Astrocyte of the spinal cord (primary cell): ENCODE data around the gene TMPRSS2.

Experiments used
- DNase-seq: peaks from one replicate; pipeline ENCODE4 v3.0.0; 2011; ENCODE audit warnings: low read depth, low spot score
- H3K4me3 ChIP-seq: 2 replicates; pipeline ENCODE4 v1.5.1; 2011; ENCODE audit warnings: low read depth, mild to moderate bottlenecking, low read length, moderate library complexity
- in situ Hi-C: cut with HindIII; loops from 2 replicates; pipeline ENCODE4 v1.10.0; 2017; ENCODE audit warnings: low sequenced_read_pairs
- TF ChIP-seq, protein P1 (sequence below): IDR thresholded peaks from 2 replicates; pipeline ENCODE4 v1.5.1; 2012; ENCODE audit warnings: low read depth, mild to moderate bottlenecking, low read length, inconsistent platforms

TMPRSS2 gene

DNA sequence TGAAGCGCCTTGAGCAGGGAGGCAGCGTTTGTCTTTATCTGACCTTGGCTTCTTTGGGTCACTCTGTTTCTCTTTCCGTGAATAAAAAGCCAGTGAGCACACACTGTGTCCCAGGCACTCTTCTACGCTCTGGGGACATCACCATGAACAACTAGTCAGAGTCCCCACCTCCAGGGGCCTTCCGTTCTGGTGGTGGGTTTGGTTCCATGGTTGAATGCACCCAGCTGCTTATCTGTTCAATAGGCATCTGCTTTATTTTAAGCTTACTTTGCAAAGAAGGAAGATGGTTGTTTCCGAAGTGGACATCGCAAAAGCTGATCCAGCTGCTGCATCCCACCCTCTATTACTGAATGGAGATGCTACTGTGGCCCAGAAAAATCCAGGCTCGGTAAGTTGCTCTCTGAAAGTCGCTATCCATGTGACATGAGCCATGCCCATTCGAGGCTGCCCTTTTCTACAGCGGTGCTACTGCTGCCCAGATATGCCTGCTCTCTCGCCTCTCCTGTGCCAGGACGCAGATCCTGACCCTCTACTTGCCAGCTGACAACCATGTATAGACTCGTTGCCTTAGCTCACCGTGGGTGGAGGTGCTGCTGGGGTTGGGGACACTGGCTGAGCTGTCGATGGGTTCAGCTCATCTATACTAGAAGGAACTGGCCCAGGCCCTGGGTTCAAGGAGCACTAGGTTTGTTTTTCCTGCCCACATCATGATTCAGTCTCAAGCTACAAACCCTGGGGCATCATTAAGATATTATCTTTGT lies 76.0 kb downstream of the TMPRSS2 start:
- in situ Hi-C loops: no loop called here
- no peak for DNase-seq
- TF ChIP-seq, protein P1, sequence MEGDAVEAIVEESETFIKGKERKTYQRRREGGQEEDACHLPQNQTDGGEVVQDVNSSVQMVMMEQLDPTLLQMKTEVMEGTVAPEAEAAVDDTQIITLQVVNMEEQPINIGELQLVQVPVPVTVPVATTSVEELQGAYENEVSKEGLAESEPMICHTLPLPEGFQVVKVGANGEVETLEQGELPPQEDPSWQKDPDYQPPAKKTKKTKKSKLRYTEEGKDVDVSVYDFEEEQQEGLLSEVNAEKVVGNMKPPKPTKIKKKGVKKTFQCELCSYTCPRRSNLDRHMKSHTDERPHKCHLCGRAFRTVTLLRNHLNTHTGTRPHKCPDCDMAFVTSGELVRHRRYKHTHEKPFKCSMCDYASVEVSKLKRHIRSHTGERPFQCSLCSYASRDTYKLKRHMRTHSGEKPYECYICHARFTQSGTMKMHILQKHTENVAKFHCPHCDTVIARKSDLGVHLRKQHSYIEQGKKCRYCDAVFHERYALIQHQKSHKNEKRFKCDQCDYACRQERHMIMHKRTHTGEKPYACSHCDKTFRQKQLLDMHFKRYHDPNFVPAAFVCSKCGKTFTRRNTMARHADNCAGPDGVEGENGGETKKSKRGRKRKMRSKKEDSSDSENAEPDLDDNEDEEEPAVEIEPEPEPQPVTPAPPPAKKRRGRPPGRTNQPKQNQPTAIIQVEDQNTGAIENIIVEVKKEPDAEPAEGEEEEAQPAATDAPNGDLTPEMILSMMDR: no peak
- H3K4me3 ChIP-seq: no peak overlapping the region

DNA sequence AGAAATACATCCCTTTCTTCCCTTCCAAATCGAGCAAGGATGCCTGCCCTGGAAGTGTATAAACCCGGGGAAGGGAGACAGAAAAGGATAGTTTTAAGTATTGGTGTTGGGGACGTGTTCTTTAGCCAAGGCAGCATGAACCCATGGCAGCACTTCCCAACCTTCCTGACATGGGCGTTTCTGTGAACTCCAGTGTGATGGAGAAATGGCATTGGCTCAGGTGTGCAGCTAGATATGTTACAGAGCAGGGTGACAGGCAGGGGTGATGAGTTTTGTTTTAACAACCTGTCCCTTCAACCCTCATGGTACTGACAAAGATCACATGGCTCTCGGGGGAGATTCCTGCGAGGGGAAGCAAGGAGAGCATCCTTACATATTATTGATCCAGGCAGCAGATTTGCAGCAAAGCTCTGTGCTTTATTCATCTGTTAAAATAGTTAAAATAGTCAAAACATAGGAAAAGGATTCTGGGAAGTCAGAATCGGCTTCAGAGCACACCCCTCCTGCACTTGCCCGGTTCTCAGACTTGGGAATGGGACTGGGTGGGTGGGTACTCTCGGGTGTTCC lies 78.0 kb downstream of the TMPRSS2 start:
- in situ Hi-C loops: no loop called here
- TF ChIP-seq, protein P1: no peak
- no peak overlapping the region for H3K4me3 ChIP-seq
- DNase-seq: no peak

DNA sequence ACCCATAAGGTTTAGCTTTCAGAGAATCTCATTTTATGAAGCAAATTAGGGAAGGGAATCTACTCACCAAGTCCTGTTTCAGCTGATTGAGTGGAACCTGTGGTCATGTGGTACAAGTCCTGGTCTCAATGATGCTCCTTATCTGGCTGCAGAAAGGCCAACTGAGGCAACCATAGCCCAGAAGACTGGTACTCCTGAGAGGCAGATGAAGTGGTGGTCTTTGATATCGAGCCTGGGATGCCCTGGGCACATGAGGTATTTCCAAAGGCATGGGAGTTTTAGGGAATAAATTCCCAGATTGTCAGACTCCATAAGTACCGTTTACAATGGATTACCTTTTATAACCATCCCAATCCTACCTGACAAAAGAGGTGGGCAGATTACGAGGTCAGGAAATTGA lies 78.7 kb downstream of the TMPRSS2 start:
- in situ Hi-C loops: no loop called here
- no peak for DNase-seq
- H3K4me3 ChIP-seq: no peak overlapping the region
- TF ChIP-seq, protein P1: no peak

DNA sequence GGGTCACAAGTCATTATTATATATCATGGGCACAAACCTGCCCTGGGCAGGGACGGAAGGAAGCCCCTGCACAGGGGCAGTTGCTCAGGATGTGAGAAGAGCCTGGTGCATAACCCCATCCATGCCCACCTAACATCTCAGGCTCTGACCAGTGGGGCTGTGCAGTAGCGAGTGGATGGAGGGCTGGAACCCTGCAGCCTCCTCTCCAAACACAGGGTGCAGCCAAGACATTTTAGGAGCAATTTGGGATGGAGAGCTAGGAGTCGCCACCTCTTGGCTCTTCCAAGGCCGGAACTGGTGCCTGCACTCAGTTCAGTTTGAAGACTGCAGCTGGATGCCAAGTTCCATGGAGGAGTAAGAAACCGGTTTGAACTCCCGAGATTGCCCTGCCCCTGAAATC lies 79.1 kb downstream of the TMPRSS2 start:
- in situ Hi-C loops: no loop called here
- DNase-seq: no peak
- TF ChIP-seq, protein P1: no peak

DNA sequence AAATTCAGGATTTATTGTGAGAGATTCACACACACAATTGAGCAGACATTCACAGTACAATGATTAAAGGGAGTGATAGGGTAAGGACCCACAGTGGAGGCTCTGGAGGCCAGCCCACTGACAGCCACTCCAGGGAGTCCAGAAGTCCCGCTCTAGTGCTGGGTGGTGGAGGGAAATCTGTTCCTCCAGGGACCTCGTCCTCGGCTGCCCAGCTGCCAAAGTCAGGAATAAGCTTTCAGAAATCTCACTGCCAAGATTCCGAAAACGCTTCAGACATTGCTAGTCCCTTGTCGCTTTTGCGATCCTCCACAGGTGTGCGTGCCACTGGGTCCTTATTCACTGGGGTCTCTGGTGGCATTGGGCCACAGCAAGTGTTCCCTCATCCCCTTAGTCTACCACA lies 79.6 kb downstream of the TMPRSS2 start:
- TF ChIP-seq, protein P1: no peak
- H3K4me3 ChIP-seq: no peak overlapping the region
- in situ Hi-C loops: no loop called here
- DNase-seq: no peak

More for the DNA sequence above, 79.1 kb downstream of the TMPRSS2 start:
- H3K4me3 ChIP-seq: no peak overlapping the region

DNA sequence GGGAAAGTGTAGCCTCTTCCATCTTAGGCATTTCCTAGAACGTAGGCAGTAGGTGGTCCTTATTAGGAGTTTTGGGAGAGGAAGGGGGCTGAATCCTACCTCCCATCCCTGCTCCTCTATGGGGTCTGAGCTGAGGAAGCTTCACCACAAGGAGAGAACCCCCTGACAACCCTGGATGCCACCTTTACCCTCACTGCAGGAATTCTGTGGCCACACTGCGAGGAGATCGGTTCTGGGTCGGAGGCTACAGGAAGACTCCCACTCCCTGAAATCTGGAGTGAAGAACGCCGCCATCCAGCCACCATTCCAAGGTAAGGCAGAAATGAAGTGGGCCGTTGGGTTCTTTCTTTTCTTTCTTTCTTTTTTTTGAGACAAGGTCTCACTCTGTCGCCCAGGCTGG lies 80.4 kb downstream of the TMPRSS2 start:
- in situ Hi-C loops: no loop called here
- no peak overlapping the region for H3K4me3 ChIP-seq
- no peak for DNase-seq
- TF ChIP-seq, protein P1: no peak
